CD8-positive, alpha-beta memory T cell (primary cell): ENCODE data around the gene GDPD5. TPM values are rescaled to one million over a fixed set of nuclear protein-coding genes. Genes with fewer than 3 reads are reported as not detected.

Experiments used
- CTCF ChIA-PET: fragments of 350-600 bp; sonication (Branson Sonifier 250); formaldehyde crosslinking; loops from one replicate; lab custom pipeline; 2021; ENCODE audit warnings: antibody characterized with exemption; lab: Charles Lee
- POLR2A ChIA-PET: fragments of 350-600 bp; sonication (Branson Sonifier 250); formaldehyde crosslinking; loops from one replicate; lab custom pipeline; 2021; ENCODE audit warnings: antibody characterized with exemption; lab: Charles Lee
- DNase-seq, 5 donors: peaks; one replicate each; pipeline versions ENCODE4 v3.0.0 to v3.0.0-alpha.2; 2020 to 2022; ENCODE audit warnings: mixed read lengths in 1 of 5
- H3K27ac ChIP-seq: one replicate; pipeline ENCODE4 v1.7.0; 2013; ENCODE audit warnings: low read depth, mild to moderate bottlenecking, low read length, moderate library complexity
- H3K27me3 ChIP-seq: 2 replicates; pipeline ENCODE4 v1.7.0; 2013; ENCODE audit warnings: low read length, mild to moderate bottlenecking; ENCODE audit not compliant: insufficient read depth, poor library complexity, severe bottlenecking
- H3K36me3 ChIP-seq: 2 replicates; pipeline ENCODE4 v1.7.0; 2013; ENCODE audit warnings: mild to moderate bottlenecking, low read length, moderate library complexity; ENCODE audit not compliant: insufficient read depth
- H3K4me1 ChIP-seq: 2 replicates; pipeline ENCODE4 v1.7.0; 2013; ENCODE audit warnings: mild to moderate bottlenecking, low read length, moderate library complexity; ENCODE audit not compliant: insufficient read depth
- H3K4me3 ChIP-seq: 2 replicates; pipeline ENCODE4 v1.7.0; 2013; ENCODE audit warnings: mild to moderate bottlenecking, low read length
- H3K9me3 ChIP-seq: 2 replicates; pipeline ENCODE4 v1.7.0; 2013; ENCODE audit warnings: mild to moderate bottlenecking, low read length
- H3K27ac Mint-ChIP-seq, 8 donors: one replicate each; pipeline ENCODE4 v1.8.0; 2020 to 2021; ENCODE audit warnings: mixed read lengths in 8 of 8, mild to moderate bottlenecking in 6 of 8, inconsistent platforms in 3 of 8, moderate library complexity in 3 of 8
- H3K27me3 Mint-ChIP-seq, 2 donors: one replicate each; pipeline ENCODE4 v1.8.0; 2020 to 2021; ENCODE audit warnings: mixed read lengths in 2 of 2, mild to moderate bottlenecking in 1 of 2, moderate library complexity in 1 of 2
- H3K36me3 Mint-ChIP-seq, 3 donors: one replicate each; pipeline ENCODE4 v1.8.0; 2020 to 2021; ENCODE audit warnings: mixed read lengths in 3 of 3, inconsistent platforms in 1 of 3, mild to moderate bottlenecking in 1 of 3
- H3K4me1 Mint-ChIP-seq, 3 donors: one replicate each; pipeline ENCODE4 v1.8.0; 2020 to 2021; ENCODE audit warnings: mixed read lengths in 3 of 3, inconsistent platforms in 1 of 3, mild to moderate bottlenecking in 1 of 3
- H3K4me3 Mint-ChIP-seq, 7 donors: one replicate each; pipeline ENCODE4 v1.8.0; 2020 to 2021; ENCODE audit warnings: mixed read lengths in 7 of 7, mild to moderate bottlenecking in 6 of 7, moderate library complexity in 4 of 7, inconsistent platforms in 2 of 7
- H3K9me3 Mint-ChIP-seq, 5 donors: one replicate each; pipeline ENCODE4 v1.8.0; 2020 to 2022; ENCODE audit warnings: mixed read lengths in 5 of 5, mild to moderate bottlenecking in 3 of 5, moderate library complexity in 2 of 5, inconsistent platforms in 1 of 5
- polyA plus RNA-seq: library from polyadenylated mRNA; unstranded; fragments of 300-500 nt; fragmentation: Illumina TruSeq; gene quantifications from one replicate; pipeline ENCODE4 v1.2.3, GENCODE V29; 2021
- total RNA-seq, 2 experiments: library from RNA; stranded (reverse); gene quantifications; one replicate each; pipeline ENCODE4 v1.2.3, GENCODE V29; 2021

Gene GDPD5
- total and polyA plus RNA-seq, 3 experiments from 2014 or later: 8.9 to 10.4 (median 9.1) TPM

DNA sequence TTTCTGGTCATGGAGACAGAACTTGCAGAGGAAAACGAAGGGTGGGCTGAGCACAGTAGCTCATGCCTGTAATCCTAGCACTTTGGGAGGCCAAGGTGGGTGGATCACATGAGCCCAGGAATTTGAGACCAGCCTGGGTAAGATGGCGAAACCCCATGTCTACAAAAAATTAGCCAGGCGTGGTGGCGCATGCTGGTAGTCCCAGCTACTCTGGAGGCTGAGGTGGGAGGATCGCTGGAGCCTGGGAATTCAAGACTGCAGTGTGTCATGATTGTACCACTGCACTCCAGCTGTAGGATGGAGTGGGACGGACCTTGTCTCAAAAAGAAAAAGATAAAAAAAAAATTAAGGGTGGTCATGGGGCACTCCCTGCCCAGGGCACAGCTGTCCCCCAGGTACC lies 42.2 kb upstream of the GDPD5 start:
- H3K4me1 Mint-ChIP-seq: peaks cover 29 to 39% (median 32%) of the 10 kb centered on the region in 3 donors
- Histone ChIP-seq H3K4me3 (no peak overlapping the region), H3K9me3 (no peaks in the 10 kb centered on the region), H3K36me3 (peaks cover 6% of the 10 kb centered on the region), H3K27me3 (no peaks in the 10 kb centered on the region), H3K27ac (no peak overlapping the region), H3K4me1 (peaks cover 14% of the 10 kb centered on the region)
- no peak overlapping the region for H3K4me3 Mint-ChIP-seq
- no peaks in the 10 kb centered on the region for H3K27me3 Mint-ChIP-seq
- peaks cover 0 to 58% (median 11%) of the 10 kb centered on the region in 3 donors for H3K36me3 Mint-ChIP-seq
- ChIA-PET POLR2A (no interaction called here), CTCF (interaction anchor here (1.0 to 5.5 kb wide), 2 partner anchors 8 to 122 kb away, joined by 4 to 44 read pairs; no protein-coding TSS in a partner anchor)
- DNase-seq: no peak
- no peaks in the 10 kb centered on the region for H3K9me3 Mint-ChIP-seq
- H3K27ac Mint-ChIP-seq: no peak overlapping the region

DNA sequence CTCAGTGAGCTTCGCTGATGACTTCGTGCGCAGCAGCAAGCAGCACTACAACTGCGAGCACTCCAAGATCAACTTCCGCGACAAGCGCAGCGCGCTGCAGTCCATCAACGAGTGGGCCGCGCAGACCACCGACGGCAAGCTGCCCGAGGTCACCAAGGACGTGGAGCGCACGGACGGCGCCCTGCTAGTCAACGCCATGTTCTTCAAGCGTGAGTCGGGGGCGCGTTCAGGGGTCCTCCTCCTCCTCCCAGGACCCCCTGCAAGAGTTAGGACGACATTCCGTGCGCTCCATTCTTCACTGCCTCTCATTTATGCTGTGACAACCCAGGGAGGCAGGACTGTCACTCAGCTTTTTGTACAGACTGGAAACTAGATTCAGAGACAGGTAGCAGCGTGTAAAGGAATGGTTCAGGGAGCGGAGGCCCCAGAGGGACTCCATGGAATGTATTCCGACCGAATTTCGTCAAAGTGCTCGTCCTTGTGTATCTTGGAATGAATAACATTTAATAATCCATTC lies 41.1 kb upstream of the GDPD5 start:
- ChIA-PET POLR2A (no interaction called here), CTCF (interaction anchor here (1.0 to 5.5 kb wide), 3 partner anchors 9 to 121 kb away, joined by 4 to 44 read pairs (median 5); no protein-coding TSS in a partner anchor)
- Mint-ChIP-seq H3K36me3 (peaks cover 0 to 55% (median 11%) of the 10 kb centered on the region in 3 donors), H3K9me3 (no peaks in the 10 kb centered on the region), H3K4me3 (no peak overlapping the region), H3K4me1 (peaks cover 36 to 49% (median 41%) of the 10 kb centered on the region in 3 donors), H3K27ac (no peak overlapping the region), H3K27me3 (peaks cover 0 to 1% of the 10 kb centered on the region in 2 donors)
- Histone ChIP-seq H3K27ac (no peak overlapping the region), H3K27me3 (no peaks in the 10 kb centered on the region), H3K4me3 (no peak overlapping the region), H3K9me3 (no peaks in the 10 kb centered on the region), H3K4me1 (peaks cover 18% of the 10 kb centered on the region), H3K36me3 (peaks cover 6% of the 10 kb centered on the region)
- no peak for DNase-seq

DNA sequence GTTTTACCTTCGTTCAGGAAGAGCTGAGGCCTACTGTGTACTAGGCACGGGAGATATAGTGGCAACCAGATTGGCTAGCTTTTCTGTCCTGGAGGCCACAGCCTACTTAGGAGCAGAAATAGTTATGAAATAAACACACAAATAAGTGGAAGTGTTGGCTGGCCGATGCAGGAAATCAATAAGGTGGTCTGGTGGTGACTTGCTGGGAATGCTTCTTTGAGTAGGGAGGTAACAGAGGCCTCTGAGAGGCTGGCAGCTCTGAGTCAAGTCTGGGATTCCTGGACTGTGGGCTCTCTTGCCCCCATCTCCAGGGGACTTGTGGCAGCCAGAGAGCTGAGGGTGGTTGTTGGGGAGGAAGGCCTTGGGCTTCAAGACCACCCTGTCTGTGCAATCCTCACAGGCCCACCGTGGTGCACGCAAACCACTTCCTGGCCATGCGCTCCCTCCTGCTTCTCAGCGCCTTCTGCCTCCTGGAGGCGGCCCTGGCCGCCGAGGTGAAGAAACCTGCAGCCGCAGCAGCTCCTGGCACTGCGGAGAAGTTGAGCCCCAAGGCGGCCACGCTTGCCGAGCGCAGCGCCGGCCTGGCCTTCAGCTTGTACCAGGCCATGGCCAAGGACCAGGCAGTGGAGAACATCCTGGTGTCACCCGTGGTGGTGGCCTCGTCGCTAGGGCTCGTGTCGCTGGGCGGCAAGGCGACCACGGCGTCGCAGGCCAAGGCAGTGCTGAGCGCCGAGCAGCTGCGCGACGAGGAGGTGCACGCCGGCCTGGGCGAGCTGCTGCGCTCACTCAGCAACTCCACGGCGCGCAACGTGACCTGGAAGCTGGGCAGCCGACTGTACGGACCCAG lies 40.4 kb upstream of the GDPD5 start:
- ChIA-PET POLR2A (interaction anchor here (1.1 kb wide), 1 partner anchor 12 kb away, joined by 4 read pairs; no protein-coding TSS in a partner anchor), CTCF (interaction anchor here (1.1 to 5.5 kb wide), 4 partner anchors 10 to 140 kb away, joined by 3 to 44 read pairs (median 4); no protein-coding TSS in a partner anchor)
- peaks cover 0 to 49% (median 10%) of the 10 kb centered on the region in 3 donors for H3K36me3 Mint-ChIP-seq
- peaks cover 0 to 1% of the 10 kb centered on the region in 2 donors for H3K27me3 Mint-ChIP-seq
- H3K27ac Mint-ChIP-seq: peak overlapping the region in 6 of 8 donors; percentile 17 to 92 (median 66)
- H3K9me3 ChIP-seq: no peaks in the 10 kb centered on the region
- H3K27ac ChIP-seq: no peak overlapping the region
- DNase-seq: peak in 1 of 5 donors; percentile 24
- H3K9me3 Mint-ChIP-seq: no peaks in the 10 kb centered on the region
- H3K4me3 ChIP-seq: no peak overlapping the region
- H3K4me1 Mint-ChIP-seq: peaks cover 40 to 56% (median 48%) of the 10 kb centered on the region in 3 donors
- H3K4me3 Mint-ChIP-seq: peak overlapping the region in 6 of 7 donors; percentile 13 to 38 (median 22)
- H3K27me3 ChIP-seq: no peaks in the 10 kb centered on the region
- peaks cover 6% of the 10 kb centered on the region for H3K36me3 ChIP-seq
- peaks cover 25% of the 10 kb centered on the region for H3K4me1 ChIP-seq

DNA sequence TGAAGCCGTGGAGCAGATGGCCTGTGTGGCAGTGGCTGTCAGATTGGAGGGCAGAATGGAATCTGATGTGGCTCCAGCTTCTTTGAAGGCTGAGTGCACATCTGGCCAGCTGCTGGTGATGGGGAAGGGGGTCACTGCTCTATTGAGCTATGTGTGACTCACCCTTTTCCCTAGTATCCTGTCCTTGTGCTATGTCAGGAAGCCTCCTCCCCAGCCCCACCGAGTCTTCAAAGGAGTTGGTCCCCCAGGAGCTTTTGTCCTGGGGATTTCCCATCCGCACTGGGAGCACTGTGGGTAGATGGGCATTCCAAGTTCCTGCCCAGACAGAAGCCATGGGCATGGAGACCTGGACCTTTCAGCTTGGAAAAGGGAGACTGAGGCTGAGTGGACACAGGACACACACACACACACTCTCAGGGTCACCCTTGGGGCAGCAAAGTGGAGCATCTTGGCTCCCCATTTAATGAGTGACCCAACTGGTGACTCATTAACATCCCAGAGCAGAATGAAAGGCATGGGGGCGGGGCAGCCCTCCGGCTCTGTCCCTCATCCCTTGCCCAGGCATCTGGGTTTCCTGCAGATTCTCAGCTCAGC lies 39.6 kb upstream of the GDPD5 start:
- no peak for DNase-seq
- Histone ChIP-seq H3K4me1 (peaks cover 27% of the 10 kb centered on the region), H3K4me3 (no peak overlapping the region), H3K9me3 (no peaks in the 10 kb centered on the region), H3K27me3 (no peaks in the 10 kb centered on the region), H3K36me3 (peaks cover 6% of the 10 kb centered on the region), H3K27ac (no peak overlapping the region)
- peaks cover 0 to 40% (median 6%) of the 10 kb centered on the region in 3 donors for H3K36me3 Mint-ChIP-seq
- H3K9me3 Mint-ChIP-seq: no peaks in the 10 kb centered on the region
- H3K27me3 Mint-ChIP-seq: peaks cover 0 to 4% of the 10 kb centered on the region in 2 donors
- ChIA-PET POLR2A (interaction anchor here (1.1 kb wide), 1 partner anchor 11 kb away, joined by 4 read pairs; no protein-coding TSS in a partner anchor), CTCF (interaction anchor here (1.1 to 5.5 kb wide), 4 partner anchors 11 to 141 kb away, joined by 3 to 44 read pairs (median 4); no protein-coding TSS in a partner anchor)
- peak overlapping the region in 2 of 7 donors; percentile 40 to 78 for H3K4me3 Mint-ChIP-seq
- peaks cover 41 to 61% (median 52%) of the 10 kb centered on the region in 3 donors for H3K4me1 Mint-ChIP-seq
- H3K27ac Mint-ChIP-seq: peak overlapping the region in 4 of 8 donors; percentile 55 to 92 (median 84)

DNA sequence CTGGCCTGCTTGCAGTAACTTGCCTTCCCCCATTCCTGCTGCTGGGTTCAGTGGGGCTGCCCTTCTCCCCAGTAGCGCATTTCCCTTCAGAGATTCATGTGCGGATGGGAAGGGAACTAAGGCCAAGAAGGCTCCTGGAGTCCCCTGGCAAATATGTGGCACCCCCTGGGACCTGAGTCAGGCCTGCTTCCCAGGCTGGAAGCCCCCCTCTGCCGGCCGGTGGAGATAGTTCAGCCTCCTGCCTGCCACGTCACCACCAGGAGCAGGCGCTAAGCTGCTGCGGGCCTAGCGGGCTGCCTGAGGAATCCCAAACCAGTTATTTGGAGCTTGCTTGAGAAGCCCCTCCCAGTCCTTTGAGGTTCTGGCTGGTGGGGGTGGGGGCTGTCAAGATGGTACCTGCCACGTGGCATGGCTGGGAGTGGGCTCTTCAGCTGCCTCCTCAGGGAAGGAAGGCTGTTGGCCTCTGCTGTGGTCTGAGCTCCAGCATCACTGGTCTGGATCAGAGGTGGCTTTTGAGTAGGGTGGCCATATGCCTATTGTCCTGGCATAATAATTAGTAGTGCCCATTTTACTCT lies 38.3 kb upstream of the GDPD5 start:
- no peaks in the 10 kb centered on the region for H3K9me3 ChIP-seq
- H3K27ac ChIP-seq: peak overlapping the region; percentile 90
- ChIA-PET POLR2A (interaction anchor here (0.7 kb wide), 1 partner anchor 246 kb away, joined by 6 read pairs; no protein-coding TSS in a partner anchor), CTCF (interaction anchor here (5.5 kb wide), 1 partner anchor 12 kb away, joined by 44 read pairs; no protein-coding TSS in a partner anchor)
- H3K4me1 ChIP-seq: peaks cover 27% of the 10 kb centered on the region
- Mint-ChIP-seq H3K4me3 (peak overlapping the region; percentile 92 to 100 (median 99)), H3K9me3 (no peaks in the 10 kb centered on the region), H3K27me3 (peaks cover 0 to 4% of the 10 kb centered on the region in 2 donors), H3K27ac (peak overlapping the region; percentile 57 to 97 (median 88)), H3K36me3 (peaks cover 0 to 30% (median 2%) of the 10 kb centered on the region in 3 donors), H3K4me1 (peaks cover 41 to 61% (median 52%) of the 10 kb centered on the region in 3 donors)
- no peak for DNase-seq
- H3K27me3 ChIP-seq: no peaks in the 10 kb centered on the region
- H3K4me3 ChIP-seq: no peak overlapping the region
- H3K36me3 ChIP-seq: no peaks in the 10 kb centered on the region

DNA sequence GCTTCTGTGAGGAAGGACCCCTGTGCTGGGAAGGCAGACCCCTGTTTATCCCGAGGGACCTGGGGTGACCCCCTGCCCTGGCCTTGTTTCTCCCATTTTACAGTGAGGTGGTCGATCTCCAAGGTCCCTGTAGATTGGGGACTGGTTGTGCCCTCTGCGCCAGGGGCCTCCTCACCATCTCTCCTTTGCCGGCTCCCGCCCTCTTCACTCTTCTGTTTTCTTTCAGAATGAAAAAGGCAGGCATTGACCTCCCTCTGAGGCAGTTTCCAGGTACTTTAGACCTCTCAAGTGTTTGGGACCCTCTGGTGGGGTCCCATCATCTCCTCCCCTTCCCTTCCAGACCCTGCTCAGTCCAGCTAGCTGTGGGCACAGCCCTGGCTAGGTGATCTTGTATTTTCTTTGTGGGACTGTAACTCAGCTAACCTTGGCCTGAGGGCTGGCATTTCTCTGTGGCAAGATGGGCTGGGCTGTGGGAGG lies 37.8 kb upstream of the GDPD5 start:
- CTCF ChIA-PET: interaction anchor here (5.5 kb wide), 1 partner anchor 12 kb away, joined by 44 read pairs; no protein-coding TSS in a partner anchor
- Mint-ChIP-seq H3K4me3 (peak overlapping the region; percentile 92 to 100 (median 99)), H3K36me3 (peaks cover 0 to 25% (median 0%) of the 10 kb centered on the region in 3 donors), H3K27me3 (peaks cover 0 to 4% of the 10 kb centered on the region in 2 donors), H3K4me1 (peaks cover 41 to 61% (median 52%) of the 10 kb centered on the region in 3 donors), H3K27ac (peak overlapping the region; percentile 57 to 97 (median 88)), H3K9me3 (no peaks in the 10 kb centered on the region)
- POLR2A ChIA-PET: interaction anchor here (1.6 kb wide), 1 partner anchor 163 kb away, joined by 4 read pairs; no protein-coding TSS in a partner anchor
- H3K9me3 ChIP-seq: no peaks in the 10 kb centered on the region
- H3K4me3 ChIP-seq: peak overlapping the region; percentile 97
- DNase-seq: no peak
- H3K27me3 ChIP-seq: no peaks in the 10 kb centered on the region
- H3K4me1 ChIP-seq: peaks cover 27% of the 10 kb centered on the region
- H3K36me3 ChIP-seq: no peaks in the 10 kb centered on the region
- H3K27ac ChIP-seq: peak overlapping the region; percentile 90
